SK-N-MC (cell line): Measurements from ENCODE around the gene LHFPL6.

ENCODE experiments used
- EZH2 ChIP-seq: fragments of 200-600 bp; sonication (generic); IDR thresholded peaks from one replicate; pipeline ENCODE4 v1.6.1; 2017; ENCODE audit warnings: antibody characterized with exemption
- POLR2AphosphoS5 ChIP-seq: IDR thresholded peaks from 2 replicates; pipeline ENCODE4 v1.6.1; 2012; ENCODE audit warnings: mild to moderate bottlenecking, low read depth, low read length, borderline replicate concordance

DNA sequence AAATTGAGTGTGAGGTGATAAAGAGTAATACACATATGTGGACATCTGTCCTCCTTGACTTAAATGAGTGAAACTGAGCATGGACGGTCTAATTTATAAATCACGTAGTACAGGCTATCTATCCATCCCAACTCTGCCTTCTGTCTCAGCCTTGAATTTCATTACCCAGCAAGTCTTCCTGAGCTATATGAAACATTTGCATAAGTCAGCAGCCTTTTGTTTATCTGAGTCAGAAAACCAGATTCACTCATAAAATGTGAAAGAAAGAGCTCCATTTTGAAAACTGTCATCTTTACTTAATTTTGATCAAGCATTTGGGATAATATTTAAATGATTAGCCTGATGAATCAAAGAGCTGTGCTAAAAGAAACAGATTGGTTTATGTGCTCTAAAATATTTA, 197.9 kb downstream of the LHFPL6 start:
- TF ChIP-seq POLR2AphosphoS5 (no peak), EZH2 (no peak)
